SU-DHL-6 (cell line): ENCODE data around the gene IFT27.

Source experiments
- CTCF ChIP-seq: fragments of 200-600 bp; sonication (generic); IDR thresholded peaks from one replicate; pipeline ENCODE4 v1.5.1; 2017; ENCODE audit warnings: antibody characterized with exemption, mild to moderate bottlenecking, low read length, moderate library complexity; ENCODE audit not compliant: insufficient read depth, poor library complexity, severe bottlenecking
- EZH2phosphoT487 ChIP-seq: fragments of 200-600 bp; sonication (generic), shearing (Covaris generic); conservative IDR thresholded peaks from 2 replicates; pipeline ENCODE4 v1.6.1; 2018; ENCODE audit warnings: mild to moderate bottlenecking, antibody characterized with exemption, low read length, moderate library complexity, mixed read lengths

- TF ChIP-seq CTCF (no peak), EZH2phosphoT487 (no peak)
Measured at GRCh38 chr22:36726007-36726380, 49.9 kb downstream of the IFT27 start.
